Suprapubic skin (tissue), 4 donors: ENCODE results near the gene XRCC6.

Source experiments
- EP300 ChIP-seq: sonication (generic); formaldehyde crosslinking; IDR thresholded peaks from one replicate; pipeline ENCODE4 v1.6.1; 2017; ENCODE audit warnings: antibody characterized with exemption
- POLR2A ChIP-seq, 2 donors: fragments of 450-650 bp; IDR thresholded peaks; one replicate each; pipeline ENCODE4 v1.6.1; 2017; ENCODE audit warnings: antibody characterized with exemption in 2 of 2, mild to moderate bottlenecking in 2 of 2, moderate library complexity in 2 of 2
- POLR2AphosphoS5 ChIP-seq, 3 donors: sonication (generic); formaldehyde crosslinking; IDR thresholded peaks; one replicate each; pipeline ENCODE4 v1.6.1; 2017; ENCODE audit warnings: antibody characterized with exemption in 3 of 3
- TF ChIP-seq, protein P1 (sequence below), 2 donors: fragments of 200-600 bp in 1 of 2; fragments of 450-650 bp in 1 of 2; sonication (generic) in 1 of 2; IDR thresholded peaks; one replicate each; pipeline ENCODE4 v1.5.1; 2016 to 2019; ENCODE audit warnings: antibody characterized with exemption in 2 of 2, mild to moderate bottlenecking in 1 of 2, moderate library complexity in 1 of 2

DNA sequence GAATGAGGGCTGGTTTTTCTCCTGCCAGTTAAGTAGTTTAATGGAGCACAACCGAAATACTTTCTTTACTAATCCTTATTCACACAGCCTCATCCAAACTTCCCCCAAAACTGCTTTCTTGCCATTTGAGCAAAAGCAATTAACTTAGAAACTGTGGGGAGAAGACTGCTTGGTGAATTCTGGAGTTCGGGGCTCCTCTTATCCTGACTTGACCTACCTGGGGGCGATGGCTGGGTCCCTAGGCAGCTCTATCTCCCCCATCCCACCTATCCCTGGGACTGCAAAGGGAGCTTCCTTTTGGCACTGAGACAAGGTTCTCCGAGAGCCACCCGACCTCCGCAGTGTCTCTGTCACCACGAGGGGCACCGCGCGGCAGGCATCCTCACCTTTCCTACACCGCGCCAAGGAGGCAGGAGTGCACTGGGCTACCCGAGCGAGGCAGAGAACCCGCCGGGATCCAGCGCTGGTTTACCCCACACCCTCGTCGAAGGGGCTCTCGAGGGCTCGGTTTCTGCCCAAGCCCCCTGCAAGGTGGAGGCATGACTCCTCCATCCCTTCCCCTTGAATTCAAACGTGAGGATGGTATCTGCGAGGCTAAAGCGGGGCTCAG lies 1.0 kb upstream of the XRCC6 start:
- TF ChIP-seq POLR2A (IDR thresholded peaks at IDR 0.05): no peak
- TF ChIP-seq, protein P1, sequence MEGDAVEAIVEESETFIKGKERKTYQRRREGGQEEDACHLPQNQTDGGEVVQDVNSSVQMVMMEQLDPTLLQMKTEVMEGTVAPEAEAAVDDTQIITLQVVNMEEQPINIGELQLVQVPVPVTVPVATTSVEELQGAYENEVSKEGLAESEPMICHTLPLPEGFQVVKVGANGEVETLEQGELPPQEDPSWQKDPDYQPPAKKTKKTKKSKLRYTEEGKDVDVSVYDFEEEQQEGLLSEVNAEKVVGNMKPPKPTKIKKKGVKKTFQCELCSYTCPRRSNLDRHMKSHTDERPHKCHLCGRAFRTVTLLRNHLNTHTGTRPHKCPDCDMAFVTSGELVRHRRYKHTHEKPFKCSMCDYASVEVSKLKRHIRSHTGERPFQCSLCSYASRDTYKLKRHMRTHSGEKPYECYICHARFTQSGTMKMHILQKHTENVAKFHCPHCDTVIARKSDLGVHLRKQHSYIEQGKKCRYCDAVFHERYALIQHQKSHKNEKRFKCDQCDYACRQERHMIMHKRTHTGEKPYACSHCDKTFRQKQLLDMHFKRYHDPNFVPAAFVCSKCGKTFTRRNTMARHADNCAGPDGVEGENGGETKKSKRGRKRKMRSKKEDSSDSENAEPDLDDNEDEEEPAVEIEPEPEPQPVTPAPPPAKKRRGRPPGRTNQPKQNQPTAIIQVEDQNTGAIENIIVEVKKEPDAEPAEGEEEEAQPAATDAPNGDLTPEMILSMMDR (IDR thresholded peaks at IDR 0.05): no peak
- TF ChIP-seq POLR2AphosphoS5 (IDR thresholded peaks at IDR 0.05): no peak
- no peak for TF ChIP-seq EP300
